Measurements from ENCODE around the gene CNDP2.

- TF ChIP-seq CTCF (IDR thresholded peaks at IDR 0.05; ENCODE audit: low read depth, low read length) (no peak), POLR2A (IDR thresholded peaks at IDR 0.05; ENCODE audit: extremely low read depth, insufficient read length) (no peak), MYC (IDR thresholded peaks at IDR 0.05; ENCODE audit: low read depth, low read length) (no peak), MAX (IDR thresholded peaks at IDR 0.05; ENCODE audit: low read depth, low read length) (no peak)
Observed at GRCh38 chr18:74453642-74454198, 42.4 kb upstream of the CNDP2 start.
